ENCODE results near the gene ADAMTS12. TPM values are rescaled to one million over a fixed set of nuclear protein-coding genes. Genes with fewer than 3 reads are reported as not detected.
"Not testable (repeated sequence)": the region's sequence is repeated elsewhere in the genome, so short reads cannot be mapped to it uniquely, and the experiment has no call there.

Gene ADAMTS12
- total RNA-seq, 1 experiment from 2014 or later, result 0.05 TPM

- Histone ChIP-seq H3K4me3 (replicated peaks in 1 of 2; ENCODE audit: low read depth in 1 of 2, low read length in 2 of 2) (no peak overlapping the region), H3K27me3 (ENCODE audit: insufficient read depth, low read length) (no peaks in the 10 kb centered on the region; the same call in 1 of the 2 replicates), H2AFZ (ENCODE audit: low read depth, low read length, poor library complexity, severe bottlenecking) (no peak overlapping the region), H3K4me2 (ENCODE audit: low read length) (no peak overlapping the region), H3K27ac (ENCODE audit: low read depth, low read length) (no peak overlapping the region), H3K9ac (ENCODE audit: low read length) (no peak overlapping the region), H3K9me2 (ENCODE audit: insufficient read depth) (no peaks in the 10 kb centered on the region), H3K4me1 (ENCODE audit: control insufficient read depth in 1 of 2, insufficient read depth in 2 of 2, low read length in 2 of 2) (no peaks in the 10 kb centered on the region), H3K36me3 (ENCODE audit: control insufficient read depth in 1 of 2, insufficient read depth in 2 of 2, low read length in 2 of 2) (no peaks in the 10 kb centered on the region), H3K9me3 (ENCODE audit: control insufficient read depth in 1 of 2, insufficient read depth in 1 of 2, low read depth in 1 of 2, low read length in 2 of 2) (no peaks in the 10 kb centered on the region), H4K20me1 (ENCODE audit: insufficient read depth) (no peaks in the 10 kb centered on the region), H3K79me2 (ENCODE audit: insufficient read depth, low read length) (no peaks in the 10 kb centered on the region)
- no TSS peak for BruUV-seq (replicated peaks)
- no peak for DNase-seq (ENCODE audit: low read depth, low spot score)
- CTCF ChIA-PET, result no interaction called here
- TF ChIP-seq EGR1 (IDR thresholded peaks at IDR 0.05; ENCODE audit: low read depth), result no peak
- no peak for TF ChIP-seq YY1 (IDR thresholded peaks at IDR 0.05; ENCODE audit: extremely low read depth, insufficient replicate concordance, low read depth, low read length)
- TF ChIP-seq CTCF (IDR thresholded peaks at IDR 0.05 in 2 of 3, conservative IDR thresholded peaks at IDR 0.05 in 1 of 3; ENCODE audit: borderline replicate concordance in 1 of 3, insufficient read depth in 1 of 3, low read depth in 2 of 3, low read length in 2 of 3), result no peak
- TF ChIP-seq ZBTB33 (IDR thresholded peaks at IDR 0.05; ENCODE audit: extremely low read depth, insufficient replicate concordance, low read length), result no peak
- TF ChIP-seq ELF1 (IDR thresholded peaks at IDR 0.05; ENCODE audit: borderline replicate concordance, low read depth), result no peak
- no peak for TF ChIP-seq MAX (IDR thresholded peaks at IDR 0.05)
- TF ChIP-seq TCF7L2 (IDR thresholded peaks at IDR 0.05; ENCODE audit: borderline replicate concordance, extremely low read depth, insufficient read depth, insufficient read length), result no peak
- TF ChIP-seq SIN3A (IDR thresholded peaks at IDR 0.05; ENCODE audit: low read depth), result no peak
- ATAC-seq, result no peak
- POLR2A ChIA-PET, result no interaction called here
- RAD21 ChIA-PET (ENCODE audit: low non-redundant PET in 1 of 2, low total read pairs in 2 of 2, uncharacterized antibody in 2 of 2, unreplicated experiment in 2 of 2), result no interaction called here
- intact Hi-C loops (cut with micrococcal nuclease), result no loop called here
Measured at GRCh38 chr5:33516421-33516820, 375.4 kb downstream of the ADAMTS12 start.

GRCh38 chr5:33515366-33515765 is 376.4 kb downstream of the ADAMTS12 start:
- H3K4me3 ChIP-seq (replicated peaks in 1 of 2; ENCODE audit: low read depth in 1 of 2, low read length in 2 of 2); H3K4me2 ChIP-seq (ENCODE audit: low read length); H3K4me1 ChIP-seq (ENCODE audit: control insufficient read depth in 1 of 2, insufficient read depth in 2 of 2, low read length in 2 of 2); intact Hi-C loops (cut with micrococcal nuclease); RAD21 ChIA-PET (ENCODE audit: low non-redundant PET in 1 of 2, low total read pairs in 2 of 2, uncharacterized antibody in 2 of 2, unreplicated experiment in 2 of 2); H3K9ac ChIP-seq (ENCODE audit: low read length); POLR2A ChIA-PET; BruUV-seq (replicated peaks); CTCF ChIA-PET; DNase-seq (ENCODE audit: low read depth, low spot score); H3K27ac ChIP-seq (ENCODE audit: low read depth, low read length); H3K79me2 ChIP-seq (ENCODE audit: insufficient read depth, low read length); H2AFZ ChIP-seq (ENCODE audit: low read depth, low read length, poor library complexity, severe bottlenecking); H3K9me3 ChIP-seq (ENCODE audit: control insufficient read depth in 1 of 2, insufficient read depth in 1 of 2, low read depth in 1 of 2, low read length in 2 of 2); H4K20me1 ChIP-seq (ENCODE audit: insufficient read depth); H3K27me3 ChIP-seq (ENCODE audit: insufficient read depth, low read length); ATAC-seq; H3K36me3 ChIP-seq (ENCODE audit: control insufficient read depth in 1 of 2, insufficient read depth in 2 of 2, low read length in 2 of 2); H3K9me2 ChIP-seq (ENCODE audit: insufficient read depth): not testable (repeated sequence)

Data from HCT116 (cell line).